Body of pancreas (tissue), 4 donors: ENCODE data around the gene CAMKK2. TPM values are rescaled to one million over a fixed set of nuclear protein-coding genes. Genes with fewer than 3 reads are reported as not detected.
"Not testable (repeated sequence)": the region's sequence is repeated elsewhere in the genome, so short reads cannot be mapped to it uniquely, and the experiment has no call there.

Source experiments
- ATAC-seq: fragments of 150-250 bp; one replicate; pipeline ENCODE4 v1.9.1; 2016
- DNase-seq, 4 donors: peaks; one replicate each; pipeline ENCODE4 v3.0.0-alpha.2; 2019
- H3K27ac ChIP-seq, 4 donors: fragments of 200-600 bp; sonication (generic); 1 replicate in 3 of 4; 2 replicates in 1 of 4; pipeline versions ENCODE4 v1.5.1 to v1.6.1; 2016 to 2019; ENCODE audit warnings: mild to moderate bottlenecking in 1 of 4, mixed read lengths in 1 of 4, moderate library complexity in 1 of 4
- H3K27me3 ChIP-seq, 2 donors: fragments of 200-600 bp; sonication (generic); one replicate each; pipeline ENCODE4 v1.6.0; 2016; ENCODE audit warnings: mild to moderate bottlenecking in 1 of 2
- H3K36me3 ChIP-seq, 2 donors: fragments of 200-600 bp; sonication (generic); replicated peaks in 1 of 2; 2 replicates each; pipeline ENCODE4 v1.5.1; 2016; ENCODE audit warnings: low read depth in 2 of 2; ENCODE audit not compliant: insufficient read depth in 1 of 2
- H3K4me1 ChIP-seq: fragments of 200-600 bp; sonication (generic); one replicate; pipeline ENCODE4 v1.6.0; 2016
- H3K4me3 ChIP-seq, 2 donors: fragments of 200-600 bp; sonication (generic); 1 replicate in 1 of 2; 2 replicates in 1 of 2; pipeline ENCODE4 v1.5.1; 2016 to 2019
- H3K9me3 ChIP-seq, 3 donors: fragments of 200-600 bp; sonication (generic); 1 replicate in 2 of 3; 2 replicates in 1 of 3; pipeline ENCODE4 v1.5.1; 2016
- POLR2A ChIP-seq, 3 donors: fragments of 450-650 bp; IDR thresholded peaks; one replicate each; pipeline ENCODE4 v1.6.1; 2016; ENCODE audit warnings: antibody characterized with exemption in 3 of 3, mild to moderate bottlenecking in 2 of 3
- WGBS, 2 donors: methylation state at CpG; one replicate each; pipeline ENCODE4 v1.1.5; 2017; 5-methylcytosine and 5-hydroxymethylcytosine counted together
- intact Hi-C: fragments of 100-400 bp; cut with DNase I; formaldehyde crosslinking; loops from one replicate; pipeline ENCODE4 v1.15.1; 2023
- total RNA-seq, 2 donors: library from RNA; depleted of rRNA; stranded (reverse); fragments of >200 nt; gene quantifications; one replicate each; pipeline ENCODE4 v1.1.0, GENCODE V29; 2016
- TF ChIP-seq, protein P1 (sequence below), 7 experiments: fragments of 450-650 bp in 4 of 7; fragments of 200-600 bp in 3 of 7; sonication (generic) in 3 of 7; IDR thresholded peaks; one replicate each; pipeline ENCODE4 v1.5.1; 2016 to 2019; ENCODE audit warnings: antibody characterized with exemption in 7 of 7

CAMKK2 gene
- total RNA-seq, 2 donors from 2014 or later = 17.4 to 70.5 TPM

GRCh38 chr12:121285856-121286255 is 10.7 kb downstream of the CAMKK2 start:
- H3K27ac ChIP-seq = no peak overlapping the region
- H3K4me3 ChIP-seq = no peak overlapping the region
- intact Hi-C loops = no loop called here
- no peaks in the 10 kb centered on the region for H3K27me3 ChIP-seq
- no peaks in the 10 kb centered on the region for H3K36me3 ChIP-seq
- 93 to 95% methylated on average over 1 of the region's 1 CpG for WGBS, 2 donors
- peaks cover 23% of the 10 kb centered on the region for H3K4me1 ChIP-seq
- H3K9me3 ChIP-seq = no peaks in the 10 kb centered on the region
- ATAC-seq (no peak), DNase-seq (no peak)
- TF ChIP-seq, protein P1, sequence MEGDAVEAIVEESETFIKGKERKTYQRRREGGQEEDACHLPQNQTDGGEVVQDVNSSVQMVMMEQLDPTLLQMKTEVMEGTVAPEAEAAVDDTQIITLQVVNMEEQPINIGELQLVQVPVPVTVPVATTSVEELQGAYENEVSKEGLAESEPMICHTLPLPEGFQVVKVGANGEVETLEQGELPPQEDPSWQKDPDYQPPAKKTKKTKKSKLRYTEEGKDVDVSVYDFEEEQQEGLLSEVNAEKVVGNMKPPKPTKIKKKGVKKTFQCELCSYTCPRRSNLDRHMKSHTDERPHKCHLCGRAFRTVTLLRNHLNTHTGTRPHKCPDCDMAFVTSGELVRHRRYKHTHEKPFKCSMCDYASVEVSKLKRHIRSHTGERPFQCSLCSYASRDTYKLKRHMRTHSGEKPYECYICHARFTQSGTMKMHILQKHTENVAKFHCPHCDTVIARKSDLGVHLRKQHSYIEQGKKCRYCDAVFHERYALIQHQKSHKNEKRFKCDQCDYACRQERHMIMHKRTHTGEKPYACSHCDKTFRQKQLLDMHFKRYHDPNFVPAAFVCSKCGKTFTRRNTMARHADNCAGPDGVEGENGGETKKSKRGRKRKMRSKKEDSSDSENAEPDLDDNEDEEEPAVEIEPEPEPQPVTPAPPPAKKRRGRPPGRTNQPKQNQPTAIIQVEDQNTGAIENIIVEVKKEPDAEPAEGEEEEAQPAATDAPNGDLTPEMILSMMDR (IDR thresholded peaks at IDR 0.05) = no peak
- no peak for TF ChIP-seq POLR2A (IDR thresholded peaks at IDR 0.05)

DNA sequence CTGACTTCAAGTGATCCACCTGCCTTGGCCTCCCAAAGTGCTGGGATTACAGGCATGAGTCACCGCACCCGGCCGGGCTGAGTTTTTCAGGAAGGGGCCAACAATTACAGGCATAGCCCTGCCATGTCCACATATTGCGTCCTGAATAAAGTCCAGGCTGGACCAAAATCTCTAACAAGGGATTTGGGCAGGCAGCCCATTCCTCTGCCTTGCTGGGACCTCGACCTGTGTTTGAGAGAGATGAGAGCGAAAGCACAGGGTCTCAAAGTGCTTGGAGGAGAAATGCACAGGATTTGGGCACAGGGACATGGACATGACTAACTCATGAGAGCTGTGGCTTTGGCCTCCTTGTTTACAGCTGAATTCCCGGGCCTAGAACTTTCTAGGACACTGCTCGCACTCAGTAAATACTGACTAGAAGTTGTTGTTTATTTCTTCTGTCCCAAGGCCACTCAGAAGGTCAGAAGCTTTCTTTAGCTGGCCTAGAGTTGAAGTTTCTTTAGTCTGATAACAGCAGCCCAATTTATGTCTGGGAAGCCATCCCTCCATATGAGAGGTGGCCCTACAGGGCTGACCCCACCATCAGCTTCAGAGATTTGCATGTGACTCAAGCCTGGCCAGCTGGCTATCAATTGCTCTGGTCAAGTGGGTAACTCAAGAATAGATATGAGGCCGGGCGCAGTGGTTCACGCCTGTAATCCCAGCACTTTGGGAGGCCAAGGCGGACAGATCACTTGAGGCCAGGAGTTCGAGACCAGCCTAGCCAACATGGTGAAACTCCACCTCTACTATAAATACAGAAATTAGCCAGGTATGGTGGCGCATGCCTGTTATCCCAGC is 11.7 kb downstream of the CAMKK2 start:
- 60 to 70% methylated on average over 9 to 14 of the region's 14 CpGs for WGBS, 2 donors
- Histone ChIP-seq H3K27ac (peak overlapping the region in 3 of 4 donors; percentile 8 to 56 (median 35)), H3K36me3 (no peaks in the 10 kb centered on the region), H3K4me1 (peaks cover 25% of the 10 kb centered on the region), H3K4me3 (no peak overlapping the region), H3K9me3 (no peaks in the 10 kb centered on the region), H3K27me3 (no peaks in the 10 kb centered on the region)
- TF ChIP-seq, protein P1 (IDR thresholded peaks at IDR 0.05) = no peak
- TF ChIP-seq POLR2A (IDR thresholded peaks at IDR 0.05) = no peak
- DNase-seq (peak in 3 of 4 donors; percentile 20 to 57 (median 47)), ATAC-seq (peak; percentile 12)
- intact Hi-C loops = no loop called here

DNA sequence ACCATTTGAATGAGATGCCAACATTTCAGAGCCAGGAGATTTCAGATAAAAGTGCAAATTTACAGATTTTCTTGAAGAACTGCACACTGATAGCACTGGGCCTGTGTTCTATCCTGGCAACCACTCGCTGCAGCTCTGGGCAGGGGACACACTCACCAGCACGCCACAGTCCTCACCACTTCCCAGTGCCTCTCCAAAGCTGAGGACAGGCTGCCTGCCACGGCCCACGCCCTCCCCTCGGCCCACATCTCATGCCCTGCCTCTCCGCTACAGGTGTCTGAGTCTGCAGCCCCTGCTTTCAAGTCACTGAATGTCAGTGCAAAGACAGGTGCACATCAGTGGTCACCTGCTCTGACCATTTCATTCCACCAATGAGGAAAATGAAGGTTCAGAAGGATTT is 12.7 kb downstream of the CAMKK2 start:
- intact Hi-C loops = no loop called here
- ATAC-seq (no peak), DNase-seq (no peak)
- no peak for TF ChIP-seq POLR2A (IDR thresholded peaks at IDR 0.05)
- TF ChIP-seq, protein P1 (IDR thresholded peaks at IDR 0.05) = no peak
- Histone ChIP-seq H3K4me1 (peaks cover 34% of the 10 kb centered on the region), H3K36me3 (no peaks in the 10 kb centered on the region), H3K9me3 (no peaks in the 10 kb centered on the region), H3K27ac (no peak overlapping the region), H3K4me3 (no peak overlapping the region), H3K27me3 (no peaks in the 10 kb centered on the region)
- WGBS, 2 donors = 92 to 98% methylated on average over 6 of the region's 6 CpGs

DNA sequence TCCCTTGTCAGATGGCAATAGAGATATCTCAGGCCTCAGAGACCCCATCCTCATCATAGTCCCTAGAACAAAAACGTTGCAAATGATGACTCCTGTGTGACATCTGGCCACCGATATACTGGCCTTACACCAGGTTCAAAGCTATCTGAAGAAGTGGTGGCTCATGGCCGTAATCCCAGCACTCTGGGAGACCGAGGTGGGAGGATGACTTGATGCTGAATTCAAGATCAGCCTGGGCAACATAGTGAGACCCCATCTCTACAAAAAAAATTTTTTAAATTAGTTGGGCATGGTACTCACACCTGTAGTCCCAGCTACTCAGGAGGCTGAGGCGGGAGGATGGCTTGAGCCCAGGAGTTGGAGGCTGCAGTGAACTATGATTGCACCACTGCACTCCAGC is 13.1 kb downstream of the CAMKK2 start:
- DNase-seq = no peak
- TF ChIP-seq, protein P1 (IDR thresholded peaks at IDR 0.05) = no peak
- TF ChIP-seq POLR2A (IDR thresholded peaks at IDR 0.05) = no peak
- ATAC-seq = no peak
- no peaks in the 10 kb centered on the region for H3K27me3 ChIP-seq
- H3K9me3 ChIP-seq = no peaks in the 10 kb centered on the region
- 82 to 89% methylated on average over 5 of the region's 5 CpGs for WGBS, 2 donors
- H3K4me1 ChIP-seq = peaks cover 39% of the 10 kb centered on the region
- no peaks in the 10 kb centered on the region for H3K36me3 ChIP-seq
- intact Hi-C loops = no loop called here
- no peak overlapping the region for H3K4me3 ChIP-seq
- H3K27ac ChIP-seq = no peak overlapping the region

DNA sequence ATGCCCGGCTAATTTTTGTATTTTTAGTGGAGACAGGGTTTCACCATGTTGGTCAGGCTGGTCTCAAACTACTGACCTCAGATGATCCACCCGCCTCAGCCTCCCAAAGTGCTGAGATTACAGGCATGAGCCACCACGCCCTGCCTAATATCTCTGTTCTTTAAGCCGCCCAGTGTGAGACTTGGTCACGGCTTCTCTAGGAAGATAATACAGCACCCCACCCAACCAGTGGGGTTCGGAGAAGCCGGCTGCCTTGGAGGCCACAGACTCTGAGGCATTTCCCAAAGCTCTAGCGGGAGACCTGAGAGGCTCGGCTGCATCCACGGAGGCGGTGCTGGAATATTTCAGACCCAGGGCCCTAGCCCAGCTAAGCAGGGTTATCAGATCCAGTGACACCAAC is 13.6 kb downstream of the CAMKK2 start:
- H3K36me3 ChIP-seq, H3K4me3 ChIP-seq, H3K27me3 ChIP-seq, H3K27ac ChIP-seq, intact Hi-C loops, H3K9me3 ChIP-seq, DNase-seq, ATAC-seq: not testable (repeated sequence)
- H3K4me1 ChIP-seq = peaks cover 43% of the 10 kb centered on the region
- WGBS, 2 donors = 88 to 92% methylated on average over 7 to 11 of the region's 11 CpGs
